Measurements from ENCODE around the gene FOXD4.
"Not testable (repeated sequence)": the region's sequence is repeated elsewhere in the genome, so short reads cannot be mapped to it uniquely, and the experiment has no call there.

DNA sequence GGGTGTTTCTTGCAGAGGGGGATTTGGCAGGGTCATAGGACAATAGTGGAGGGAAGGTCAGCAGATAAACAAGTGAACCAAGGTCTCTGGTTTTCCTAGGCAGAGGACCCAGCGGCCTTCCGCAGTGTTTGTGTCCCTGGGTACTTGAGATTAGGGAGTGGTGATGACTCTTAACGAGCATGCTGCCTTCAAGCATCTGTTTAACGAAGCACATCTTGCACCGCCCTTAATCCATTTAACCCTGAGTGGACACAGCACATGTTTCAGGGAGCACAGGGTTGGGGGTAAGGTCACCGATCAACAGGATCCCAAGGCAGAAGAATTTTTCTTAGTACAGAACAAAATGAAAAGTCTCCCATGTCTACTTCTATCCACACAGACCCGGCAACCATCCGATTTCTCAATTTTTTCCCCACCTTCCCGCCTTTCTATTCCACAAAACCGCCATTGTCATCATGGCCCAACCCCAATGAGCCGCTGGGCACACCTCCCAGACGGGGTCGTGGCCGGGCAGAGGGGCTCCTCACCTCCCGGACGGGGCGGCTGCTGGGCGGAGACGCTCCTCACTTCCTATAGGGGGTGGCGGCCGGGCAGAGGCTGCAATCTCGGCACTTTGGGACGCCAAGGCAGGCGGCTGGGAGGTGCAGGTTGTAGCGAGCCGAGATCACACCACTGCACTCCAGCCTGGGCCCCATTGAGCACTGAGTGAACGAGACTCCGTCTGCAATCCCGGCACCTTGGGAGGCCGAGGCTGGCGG lies 35.1 kb downstream of the FOXD4 start:
- TF ChIP-seq, protein P1, sequence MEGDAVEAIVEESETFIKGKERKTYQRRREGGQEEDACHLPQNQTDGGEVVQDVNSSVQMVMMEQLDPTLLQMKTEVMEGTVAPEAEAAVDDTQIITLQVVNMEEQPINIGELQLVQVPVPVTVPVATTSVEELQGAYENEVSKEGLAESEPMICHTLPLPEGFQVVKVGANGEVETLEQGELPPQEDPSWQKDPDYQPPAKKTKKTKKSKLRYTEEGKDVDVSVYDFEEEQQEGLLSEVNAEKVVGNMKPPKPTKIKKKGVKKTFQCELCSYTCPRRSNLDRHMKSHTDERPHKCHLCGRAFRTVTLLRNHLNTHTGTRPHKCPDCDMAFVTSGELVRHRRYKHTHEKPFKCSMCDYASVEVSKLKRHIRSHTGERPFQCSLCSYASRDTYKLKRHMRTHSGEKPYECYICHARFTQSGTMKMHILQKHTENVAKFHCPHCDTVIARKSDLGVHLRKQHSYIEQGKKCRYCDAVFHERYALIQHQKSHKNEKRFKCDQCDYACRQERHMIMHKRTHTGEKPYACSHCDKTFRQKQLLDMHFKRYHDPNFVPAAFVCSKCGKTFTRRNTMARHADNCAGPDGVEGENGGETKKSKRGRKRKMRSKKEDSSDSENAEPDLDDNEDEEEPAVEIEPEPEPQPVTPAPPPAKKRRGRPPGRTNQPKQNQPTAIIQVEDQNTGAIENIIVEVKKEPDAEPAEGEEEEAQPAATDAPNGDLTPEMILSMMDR (IDR thresholded peaks at IDR 0.05; ENCODE audit: low read depth, low read length): not testable (repeated sequence)
- not testable (repeated sequence) for TF ChIP-seq EZH2phosphoT487 (IDR thresholded peaks at IDR 0.05; ENCODE audit: low read depth)
